ENCODE results near the gene KRTAP5-8. TPM values are rescaled to one million over a fixed set of nuclear protein-coding genes. Genes with fewer than 3 reads are reported as not detected.
"Not testable (repeated sequence)": the region's sequence is repeated elsewhere in the genome, so short reads cannot be mapped to it uniquely, and the experiment has no call there.

KRTAP5-8 gene
- polyA plus RNA-seq, 1 donor from 2014 or later = not detected

DNA sequence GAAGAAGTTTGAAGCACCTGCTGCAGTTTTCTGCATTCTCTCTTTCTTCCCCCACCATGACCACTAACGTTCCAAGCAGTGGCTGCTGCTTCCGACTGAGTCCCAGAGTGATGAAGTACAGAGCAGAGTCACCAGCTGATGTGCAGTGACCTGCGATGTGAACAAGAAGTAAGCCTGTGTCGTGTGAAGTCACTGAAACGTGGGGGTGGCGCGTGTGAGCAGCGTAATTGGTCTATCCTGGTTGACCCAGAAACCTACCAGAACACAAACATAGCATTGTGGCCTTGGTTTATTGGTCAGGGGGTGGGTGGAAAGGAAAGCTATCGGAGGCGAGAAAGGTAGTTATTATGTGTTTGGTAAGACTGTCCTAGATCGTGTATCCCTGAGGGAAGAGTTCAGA, 7.2 kb upstream of the KRTAP5-8 start:
- Mint-ChIP-seq H3K27ac (no peak overlapping the region), H3K27me3 (peaks cover 9% of the 10 kb centered on the region), H3K36me3 (peaks cover 3% of the 10 kb centered on the region), H3K9me3 (no peaks in the 10 kb centered on the region), H3K4me3 (no peak overlapping the region), H3K4me1 (peaks cover 0 to 5% (median 0%) of the 10 kb centered on the region in 3 donors)

DNA sequence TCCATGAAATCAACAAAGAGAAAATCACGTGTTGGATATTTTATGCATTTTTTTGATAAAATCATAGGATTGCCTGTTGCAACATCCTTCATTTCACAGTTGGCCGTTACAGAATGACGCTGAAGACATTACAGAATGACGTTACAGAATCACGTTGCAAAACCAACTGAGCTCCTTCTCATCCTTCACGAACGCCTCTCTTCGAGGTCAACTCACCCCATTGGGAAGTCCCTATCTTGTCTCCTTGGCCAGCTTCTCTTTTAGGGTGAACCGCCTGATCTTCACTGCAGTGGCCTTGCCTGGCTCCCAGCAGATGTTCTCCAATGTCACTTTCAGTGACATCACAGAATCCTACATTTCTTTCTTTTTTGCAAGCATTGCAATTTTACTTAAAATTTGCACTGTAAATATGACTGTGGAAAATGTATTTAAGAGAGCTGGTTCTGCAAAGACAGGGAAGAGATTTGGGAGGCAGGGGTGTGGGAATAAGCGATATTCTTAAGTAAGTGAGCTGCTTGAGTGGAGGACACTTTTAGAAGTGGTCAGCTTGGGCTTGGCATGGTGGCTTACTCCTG, 5.7 kb upstream of the KRTAP5-8 start:
- Mint-ChIP-seq H3K36me3 (peaks cover 5% of the 10 kb centered on the region), H3K27ac (no peak overlapping the region), H3K4me1 (peaks cover 0 to 4% (median 0%) of the 10 kb centered on the region in 3 donors), H3K9me3 (no peaks in the 10 kb centered on the region), H3K4me3 (no peak overlapping the region), H3K27me3 (no peaks in the 10 kb centered on the region)

GRCh38 chr11:71534711-71535608, 2.9 kb upstream of the KRTAP5-8 start:
- not testable (repeated sequence) for H3K36me3 Mint-ChIP-seq, H3K27ac Mint-ChIP-seq, H3K4me1 Mint-ChIP-seq, H3K4me3 Mint-ChIP-seq, H3K9me3 Mint-ChIP-seq
- H3K27me3 Mint-ChIP-seq = peaks cover 10% of the 10 kb centered on the region

- no peak overlapping the region for H3K27ac Mint-ChIP-seq
- H3K9me3 Mint-ChIP-seq = peaks cover 0 to 3% (median 2%) of the 10 kb centered on the region in 3 donors
- H3K4me1 Mint-ChIP-seq = peaks cover 0 to 1% (median 0%) of the 10 kb centered on the region in 3 donors
- H3K36me3 Mint-ChIP-seq = peaks cover 5% of the 10 kb centered on the region
- H3K27me3 Mint-ChIP-seq = peaks cover 10% of the 10 kb centered on the region
- H3K4me3 Mint-ChIP-seq = no peak overlapping the region
These were observed 2.0 kb upstream of the KRTAP5-8 start for GRCh38 chr11:71535825-71536224.

DNA sequence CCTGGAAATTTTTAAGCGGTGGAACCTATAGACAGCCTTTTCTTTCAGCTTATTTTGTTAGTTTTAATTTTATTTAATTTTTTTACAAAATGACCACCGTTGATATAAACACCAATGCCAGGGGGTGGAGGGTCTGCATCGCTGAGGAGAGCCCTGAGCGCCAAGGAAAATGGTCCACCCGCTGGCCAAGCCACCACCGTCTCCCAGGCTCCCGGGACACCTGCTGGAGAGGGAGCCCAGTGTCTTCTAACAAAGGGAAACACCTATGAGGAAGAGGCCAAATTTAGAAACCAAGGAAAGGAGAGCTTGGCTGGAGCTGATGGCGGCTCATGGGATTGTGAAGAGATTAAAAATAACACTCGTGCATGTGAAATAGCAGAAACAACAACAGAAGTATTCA, 288 bp upstream of the KRTAP5-8 start:
- Mint-ChIP-seq H3K4me1 (peaks cover 0 to 3% (median 0%) of the 10 kb centered on the region in 3 donors), H3K4me3 (no peak overlapping the region), H3K9me3 (peaks cover 0 to 7% (median 5%) of the 10 kb centered on the region in 3 donors), H3K27ac (no peak overlapping the region), H3K27me3 (peaks cover 18% of the 10 kb centered on the region), H3K36me3 (peaks cover 7% of the 10 kb centered on the region)

- H3K4me3 Mint-ChIP-seq = no peak overlapping the region
- peak overlapping the region in 1 of 3 donors; percentile 13 for H3K27ac Mint-ChIP-seq
- peaks cover 0 to 9% (median 5%) of the 10 kb centered on the region in 3 donors for H3K9me3 Mint-ChIP-seq
- peaks cover 23% of the 10 kb centered on the region for H3K27me3 Mint-ChIP-seq
- H3K4me1 Mint-ChIP-seq = peaks cover 5 to 11% (median 7%) of the 10 kb centered on the region in 3 donors
- H3K36me3 Mint-ChIP-seq = peaks cover 7% of the 10 kb centered on the region
These were observed 803 bp downstream of the KRTAP5-8 start for GRCh38 chr11:71538666-71538990.

GRCh38 chr11:71539017-71539416, 1.2 kb downstream of the KRTAP5-8 start:
- H3K4me3 Mint-ChIP-seq = no peak overlapping the region

DNA sequence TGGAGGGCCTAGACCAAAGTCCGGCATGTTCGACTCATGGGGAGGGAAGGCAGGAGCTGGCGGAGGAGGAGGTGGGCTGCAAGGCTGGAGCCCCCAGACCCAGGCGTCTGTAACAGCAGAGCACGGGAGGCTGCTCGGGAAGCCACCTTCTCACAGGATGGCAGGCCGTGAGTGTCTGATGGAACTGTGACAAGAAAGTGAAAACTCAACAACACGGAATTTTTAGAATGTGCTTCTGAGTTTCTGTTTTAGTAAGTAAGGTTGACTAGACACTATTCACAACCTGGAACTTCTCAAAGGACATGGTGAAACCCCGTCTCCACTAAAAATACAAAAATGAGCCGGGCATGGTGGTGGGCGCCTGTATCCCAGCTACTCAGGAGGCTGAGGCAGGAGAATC, 2.1 kb downstream of the KRTAP5-8 start:
- H3K27ac Mint-ChIP-seq, H3K36me3 Mint-ChIP-seq, H3K4me3 Mint-ChIP-seq, H3K9me3 Mint-ChIP-seq: not testable (repeated sequence)
- Mint-ChIP-seq H3K4me1 (peaks cover 12 to 15% (median 15%) of the 10 kb centered on the region in 3 donors), H3K27me3 (peaks cover 24% of the 10 kb centered on the region)

More at GRCh38 chr11:71539017-71539416, 1.2 kb downstream of the KRTAP5-8 start:
- Mint-ChIP-seq H3K27ac (peak overlapping the region in 1 of 3 donors; percentile 13), H3K4me1 (peaks cover 9 to 12% (median 11%) of the 10 kb centered on the region in 3 donors), H3K27me3 (peaks cover 24% of the 10 kb centered on the region), H3K9me3 (peaks cover 0 to 9% (median 5%) of the 10 kb centered on the region in 3 donors), H3K36me3 (peaks cover 7% of the 10 kb centered on the region)

GRCh38 chr11:71540521-71541304, 2.9 kb downstream of the KRTAP5-8 start:
- not testable (repeated sequence) for H3K9me3 Mint-ChIP-seq, H3K27ac Mint-ChIP-seq, H3K36me3 Mint-ChIP-seq
- Mint-ChIP-seq H3K4me1 (peaks cover 12 to 15% (median 15%) of the 10 kb centered on the region in 3 donors), H3K27me3 (peaks cover 24% of the 10 kb centered on the region), H3K4me3 (peak overlapping the region in 1 of 4 donors; percentile 30)

DNA sequence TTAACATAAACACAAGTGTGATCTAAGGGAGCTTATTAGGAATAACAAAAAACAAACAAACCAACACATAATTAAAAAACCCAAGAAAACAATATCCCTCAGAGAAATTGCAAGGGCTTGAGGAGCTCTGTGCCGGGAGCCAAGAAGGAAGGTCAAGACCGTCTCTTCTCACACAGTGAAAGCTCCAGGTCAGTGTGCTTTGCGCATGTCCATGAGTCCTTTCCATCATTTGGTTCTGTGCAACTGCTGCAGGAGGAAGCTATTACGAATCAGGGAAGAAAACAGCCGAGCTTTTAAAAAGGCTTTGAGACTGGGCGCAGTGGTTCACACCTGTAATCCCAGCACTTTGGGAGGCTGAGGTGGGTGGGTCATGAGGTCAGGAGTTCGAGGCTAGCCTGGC, 4.6 kb downstream of the KRTAP5-8 start:
- H3K4me1 Mint-ChIP-seq = peaks cover 12 to 15% (median 15%) of the 10 kb centered on the region in 3 donors

GRCh38 chr11:71542879-71543777, 5.3 kb downstream of the KRTAP5-8 start:
- Mint-ChIP-seq H3K36me3 (peaks cover 7% of the 10 kb centered on the region), H3K27ac (peak overlapping the region in 1 of 3 donors; percentile 35), H3K9me3 (peaks cover 0 to 9% (median 5%) of the 10 kb centered on the region in 3 donors), H3K4me3 (peak overlapping the region in 1 of 4 donors; percentile 9), H3K27me3 (peaks cover 36% of the 10 kb centered on the region), H3K4me1 (peaks cover 12 to 15% (median 15%) of the 10 kb centered on the region in 3 donors)

More for the DNA sequence above, 4.6 kb downstream of the KRTAP5-8 start:
- peaks cover 0 to 9% (median 5%) of the 10 kb centered on the region in 3 donors for H3K9me3 Mint-ChIP-seq
- H3K4me3 Mint-ChIP-seq = peak overlapping the region in 1 of 4 donors; percentile 59
- no peak overlapping the region for H3K27ac Mint-ChIP-seq
- H3K27me3 Mint-ChIP-seq = peaks cover 30% of the 10 kb centered on the region
- H3K36me3 Mint-ChIP-seq = peaks cover 6% of the 10 kb centered on the region

DNA sequence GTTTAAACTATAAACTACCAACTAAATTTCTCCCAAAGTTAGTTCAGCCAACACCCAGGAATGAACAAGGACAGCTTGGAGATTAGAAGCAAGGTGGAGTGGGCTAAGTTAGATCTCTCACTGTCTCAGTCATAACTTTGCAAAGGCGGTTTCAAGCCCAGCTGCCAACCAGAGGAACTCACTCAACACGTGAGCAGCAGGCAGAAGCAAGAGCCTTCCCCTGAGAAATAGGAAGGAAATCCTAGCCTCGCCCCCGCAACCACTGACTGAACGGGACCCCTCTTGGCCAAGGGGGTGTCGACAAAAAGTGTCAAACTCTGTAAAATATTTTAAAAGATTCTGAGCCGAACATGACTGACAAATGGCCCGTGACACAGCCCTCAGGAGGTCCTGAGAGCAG, 6.0 kb downstream of the KRTAP5-8 start:
- H3K27me3 Mint-ChIP-seq = peaks cover 37% of the 10 kb centered on the region
- H3K4me3 Mint-ChIP-seq = peak overlapping the region in 1 of 4 donors; percentile 53
- H3K36me3 Mint-ChIP-seq = peaks cover 7% of the 10 kb centered on the region
- peaks cover 12 to 15% (median 15%) of the 10 kb centered on the region in 3 donors for H3K4me1 Mint-ChIP-seq
- no peak overlapping the region for H3K27ac Mint-ChIP-seq
- H3K9me3 Mint-ChIP-seq = peaks cover 0 to 9% (median 5%) of the 10 kb centered on the region in 3 donors

- Mint-ChIP-seq H3K4me3 (peak overlapping the region in 1 of 4 donors; percentile 82), H3K36me3 (peaks cover 7% of the 10 kb centered on the region), H3K9me3 (peaks cover 0 to 9% (median 5%) of the 10 kb centered on the region in 3 donors), H3K4me1 (peaks cover 12 to 15% (median 15%) of the 10 kb centered on the region in 3 donors), H3K27ac (no peak overlapping the region), H3K27me3 (peaks cover 31% of the 10 kb centered on the region)
These were observed 6.8 kb downstream of the KRTAP5-8 start for GRCh38 chr11:71544525-71545214.

Measured in IgD-negative memory B cell (primary cell).